Inferior parietal cortex (tissue), 1 donor: ENCODE measurements around the gene VOPP1.
A peak's percentile ranks its signal among the peaks of the same experiment; 100 is the strongest.
"Not testable (repeated sequence)": the region's sequence is repeated elsewhere in the genome, so short reads cannot be mapped to it uniquely, and the experiment has no call there.

Source experiments
- DNase-seq: peaks from one replicate; pipeline ENCODE4 v3.0.0-alpha.2; 2016; ENCODE audit errors: extremely low spot score

Gene VOPP1

DNA sequence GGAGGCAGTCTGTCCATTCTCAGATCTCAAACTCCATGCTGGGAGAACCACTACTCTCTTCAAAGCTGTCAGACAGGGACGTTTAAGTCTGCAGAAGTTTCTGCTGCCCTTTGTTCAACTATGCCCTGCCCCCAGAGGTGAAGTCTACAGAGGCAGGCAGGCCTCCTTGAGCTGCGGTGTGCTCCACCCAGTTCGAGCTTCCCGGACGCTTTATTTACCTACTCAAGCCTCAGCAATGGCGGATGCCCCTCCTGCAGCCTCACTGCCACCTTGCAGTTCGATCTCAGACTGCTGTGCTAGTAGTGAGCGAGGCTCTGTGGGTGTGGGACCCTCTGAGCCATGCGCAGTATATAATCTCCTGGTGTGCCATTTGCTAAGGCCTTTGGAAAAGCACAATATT is 10.4 kb upstream of the VOPP1 start:
- not testable (repeated sequence) for DNase-seq

DNA sequence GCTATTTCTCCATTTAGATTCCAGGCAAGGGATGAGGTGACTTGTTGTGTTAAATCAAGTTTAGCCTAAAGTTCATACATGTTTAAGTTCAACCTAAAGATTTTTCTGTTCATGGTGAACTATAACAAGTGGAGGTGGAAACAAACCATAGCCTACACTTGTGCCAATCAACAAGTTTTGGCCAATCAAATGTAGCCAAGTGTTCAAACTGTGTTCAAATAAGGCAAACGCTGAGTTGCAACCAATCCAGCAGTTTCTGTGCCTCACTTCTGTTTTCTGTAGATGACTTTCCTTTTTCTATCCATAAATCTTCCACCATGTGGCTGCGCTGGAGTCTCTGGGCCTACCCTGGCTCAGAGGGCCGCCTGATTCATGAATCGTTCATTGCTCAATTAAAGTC is 4.5 kb upstream of the VOPP1 start:
- DNase-seq = no peak

DNA sequence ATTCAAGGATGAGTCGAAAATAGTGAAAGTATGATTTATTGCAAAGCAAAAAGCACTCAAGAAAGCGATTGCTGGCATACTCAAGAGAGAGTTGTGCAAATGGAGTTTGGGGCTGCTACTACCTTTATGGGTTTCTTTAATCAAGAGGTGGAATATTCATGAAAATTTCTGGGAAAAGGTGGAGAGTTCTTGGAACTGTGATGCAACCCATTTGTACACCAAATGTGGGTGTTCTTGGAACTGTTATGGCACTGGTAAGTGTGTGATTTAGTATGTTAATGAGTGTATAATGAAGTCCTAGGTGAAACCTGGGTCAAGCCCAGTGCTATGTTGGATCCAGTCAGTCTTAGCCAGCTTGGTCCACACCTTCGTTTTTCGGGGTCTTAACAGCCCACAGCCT is 3.4 kb upstream of the VOPP1 start:
- no peak for DNase-seq

DNA sequence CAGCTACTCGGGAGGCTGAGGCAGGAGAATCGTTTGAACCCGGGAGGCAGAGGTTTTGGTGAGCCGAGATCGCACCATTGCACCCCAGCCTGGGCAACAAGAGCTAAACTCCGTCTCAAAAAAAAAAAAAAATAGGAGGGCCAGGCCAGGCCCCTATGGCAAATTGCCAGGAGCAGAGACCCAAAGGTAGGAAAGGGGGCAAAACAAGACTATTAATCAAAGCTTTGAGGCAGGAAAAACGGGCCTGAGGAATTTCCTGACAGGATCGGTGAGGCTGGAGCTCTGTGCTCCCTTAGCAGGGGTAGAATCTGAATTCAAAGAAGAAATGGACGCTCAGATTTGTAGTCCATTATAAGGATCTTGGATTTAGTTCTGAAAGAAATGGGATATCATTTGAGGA is 2.8 kb upstream of the VOPP1 start:
- DNase-seq = no peak

DNA sequence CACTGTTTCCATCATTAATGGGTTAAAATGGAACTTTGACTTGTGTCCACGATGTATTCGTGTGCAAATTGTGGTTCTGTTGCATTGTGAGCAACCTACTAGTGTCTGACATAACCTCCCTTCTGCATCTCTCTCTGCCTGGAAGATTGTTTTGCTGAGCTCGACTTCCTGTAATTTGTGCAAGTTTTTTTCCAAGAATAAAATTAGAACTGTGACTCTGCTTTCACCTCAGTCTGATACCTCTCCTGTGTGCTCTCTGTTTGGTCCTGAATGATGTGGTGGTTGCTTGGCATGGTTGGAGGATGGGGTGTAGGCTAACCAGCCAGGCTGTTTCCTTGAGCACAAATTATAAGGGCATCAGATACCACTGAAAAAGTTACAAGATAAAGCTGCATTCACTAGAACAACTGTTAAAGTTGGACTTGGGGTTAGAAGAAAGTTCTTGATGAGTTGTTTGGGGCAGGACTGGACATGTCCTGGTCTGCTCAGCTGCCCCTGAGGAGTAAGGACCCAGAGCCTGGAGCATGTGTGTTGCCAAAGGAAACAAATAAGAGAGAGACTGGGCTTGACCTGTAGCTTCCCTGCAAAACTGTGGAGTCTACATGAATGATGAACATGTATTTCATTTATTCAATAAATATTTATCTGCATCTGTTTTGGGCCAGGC is 1.9 kb upstream of the VOPP1 start:
- no peak for DNase-seq

DNA sequence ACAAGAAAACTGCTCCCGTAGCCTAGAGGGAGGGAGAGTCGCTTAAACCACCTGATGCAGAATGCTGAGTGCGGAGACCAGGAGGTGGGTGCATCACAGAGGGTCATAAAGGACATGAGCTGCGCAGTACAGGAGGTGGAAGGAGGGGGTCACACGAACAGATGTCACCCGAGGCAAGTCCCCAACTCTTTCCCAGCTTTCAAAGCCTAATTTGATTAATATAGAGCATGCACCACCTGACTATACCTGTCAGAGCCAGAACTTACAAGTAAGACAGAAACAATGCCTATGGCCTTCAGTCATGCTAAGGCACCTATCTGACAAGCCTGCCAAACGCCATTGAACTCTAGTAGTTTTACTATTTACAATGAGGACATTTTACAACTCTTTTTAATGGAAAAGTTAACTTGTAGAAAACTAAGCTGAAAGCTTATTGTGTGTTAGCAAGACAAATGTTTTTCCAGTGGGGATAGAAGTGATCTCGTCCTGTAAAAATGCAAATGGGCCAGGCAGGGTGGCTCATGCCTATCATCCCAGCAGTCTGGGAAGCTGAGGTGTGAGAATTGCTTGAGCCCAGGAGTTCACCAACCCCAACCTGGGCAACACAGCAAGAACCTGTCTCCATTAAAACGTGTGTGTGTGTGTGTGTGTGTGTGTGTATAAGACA is 1.1 kb upstream of the VOPP1 start:
- DNase-seq = no peak

DNA sequence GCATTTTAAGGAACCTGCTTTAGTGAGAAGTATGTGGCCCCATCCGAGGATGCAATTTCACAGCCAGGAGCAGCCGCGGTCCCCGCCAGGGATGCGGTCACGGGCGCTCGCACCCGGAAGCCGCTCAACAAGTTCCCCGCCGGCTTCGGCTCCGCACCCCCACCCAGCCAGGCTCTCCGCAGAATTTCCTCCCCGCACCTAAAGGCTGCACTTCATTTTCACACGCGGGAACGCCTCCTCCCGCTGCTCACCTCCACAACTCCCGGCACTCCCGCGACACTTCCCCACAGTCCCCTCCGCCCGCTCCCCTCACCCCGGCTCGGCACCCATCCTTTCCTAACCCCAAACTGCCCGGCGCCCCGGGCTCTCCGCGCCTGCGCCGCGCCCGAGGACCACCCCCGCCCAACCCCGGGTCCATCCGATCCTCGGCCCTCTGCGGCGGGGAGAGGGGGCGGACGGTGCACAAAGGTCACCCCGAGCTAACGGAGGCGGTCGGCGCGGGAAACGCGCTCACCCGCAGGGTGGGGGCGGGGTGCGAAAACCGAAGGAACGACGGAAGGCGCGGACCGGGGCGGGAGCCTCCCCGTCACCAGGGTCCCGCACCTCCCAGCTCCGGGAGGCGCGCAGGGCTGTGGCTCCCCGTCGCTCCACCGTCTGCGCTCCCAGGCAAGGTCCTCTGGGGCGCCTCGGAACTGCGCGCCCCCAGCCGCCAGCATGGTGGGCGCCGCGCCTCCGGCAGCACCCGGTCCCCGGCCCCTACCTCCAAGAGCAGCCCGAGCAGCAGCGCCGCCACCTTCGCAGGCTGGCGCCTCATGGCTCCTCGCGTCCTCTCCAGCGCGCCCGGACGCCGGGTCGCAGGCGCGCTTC is 558 bp downstream of the VOPP1 start:
- DNase-seq = no peak

DNA sequence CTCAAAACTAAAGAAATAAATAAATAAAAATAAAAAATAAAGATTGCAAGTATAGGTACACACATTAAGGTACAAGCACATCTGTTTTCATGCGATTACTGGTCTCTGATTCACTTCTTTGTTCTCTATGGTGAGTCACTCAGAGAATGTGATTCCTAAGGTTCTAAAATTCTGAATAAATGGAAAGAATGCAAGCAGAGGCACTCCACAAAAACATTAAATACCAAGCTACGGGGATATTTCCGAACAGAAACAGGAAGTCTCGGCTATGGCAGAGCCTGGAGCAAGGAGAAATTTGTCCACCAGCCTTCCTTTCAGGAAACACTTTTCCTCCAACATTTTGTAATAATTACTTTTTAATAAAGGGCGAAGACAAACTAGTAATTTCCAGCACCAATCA is 1.4 kb downstream of the VOPP1 start:
- DNase-seq = no peak

DNA sequence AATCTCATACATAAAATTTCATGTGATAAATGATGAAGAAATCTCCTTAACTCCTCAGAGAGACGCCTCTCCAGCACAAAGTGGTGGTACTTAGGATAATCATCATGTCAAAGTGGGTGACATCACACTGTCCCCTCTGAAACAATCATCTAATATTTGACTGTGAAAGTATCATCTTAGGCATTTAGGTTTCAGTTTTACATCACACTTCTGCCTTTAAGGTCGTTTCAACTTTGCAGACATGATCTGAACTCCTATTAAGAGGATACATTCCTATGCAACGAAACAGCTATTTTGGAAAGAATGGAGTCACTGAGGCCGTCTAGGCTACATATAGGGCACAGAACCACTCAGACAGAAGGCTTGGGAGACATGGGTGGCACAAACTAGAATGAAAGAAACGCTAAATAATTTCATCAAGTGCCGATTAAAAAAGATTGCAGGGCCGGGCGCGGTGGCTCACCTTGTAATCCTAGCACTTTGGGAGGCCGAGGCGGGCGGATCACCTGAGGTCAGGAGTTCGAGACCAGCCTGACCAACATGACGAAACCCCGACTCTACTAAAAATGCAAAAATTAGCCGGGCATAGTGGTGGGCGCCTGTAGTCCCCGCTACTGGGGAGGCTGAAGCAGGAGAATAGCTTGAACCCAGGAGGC is 2.0 kb downstream of the VOPP1 start:
- DNase-seq = no peak

DNA sequence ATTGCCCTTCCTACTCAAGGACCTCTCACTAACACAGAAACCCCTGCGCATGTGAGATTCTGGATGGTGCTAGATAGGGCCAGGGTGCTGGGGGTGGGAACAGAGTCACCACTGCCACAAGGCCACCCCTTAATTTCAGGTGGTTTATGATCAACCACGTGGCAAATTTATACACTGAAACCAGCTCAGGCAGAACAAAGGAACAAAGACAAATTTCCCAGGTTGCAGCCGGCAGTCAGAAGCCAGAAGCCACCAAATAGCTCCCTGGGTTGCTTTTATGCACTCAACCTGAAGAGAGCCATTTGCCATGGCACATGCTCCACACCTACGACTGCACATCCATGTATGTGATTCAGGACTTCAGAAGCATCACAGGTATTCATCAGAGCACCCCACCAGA is 2.5 kb downstream of the VOPP1 start:
- no peak for DNase-seq

DNA sequence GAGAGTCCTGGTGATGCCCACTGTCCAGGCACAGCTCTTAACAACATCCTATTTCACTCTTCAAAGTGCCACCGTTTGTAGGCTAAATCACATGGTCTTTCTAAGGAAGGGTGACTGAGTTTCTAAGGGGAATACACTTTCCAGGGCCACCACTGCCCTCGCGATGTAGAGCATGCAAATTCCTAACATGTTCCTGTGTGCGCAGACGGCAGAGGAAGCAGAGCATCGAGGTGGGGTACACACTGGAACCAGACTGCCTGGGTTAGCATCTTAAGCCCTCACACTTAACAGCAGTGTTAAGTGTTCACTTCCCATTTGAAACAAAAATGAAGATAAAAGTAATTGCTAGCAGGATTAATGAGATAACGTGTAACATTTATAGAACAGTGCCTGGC is 3.0 kb downstream of the VOPP1 start:
- no peak for DNase-seq

DNA sequence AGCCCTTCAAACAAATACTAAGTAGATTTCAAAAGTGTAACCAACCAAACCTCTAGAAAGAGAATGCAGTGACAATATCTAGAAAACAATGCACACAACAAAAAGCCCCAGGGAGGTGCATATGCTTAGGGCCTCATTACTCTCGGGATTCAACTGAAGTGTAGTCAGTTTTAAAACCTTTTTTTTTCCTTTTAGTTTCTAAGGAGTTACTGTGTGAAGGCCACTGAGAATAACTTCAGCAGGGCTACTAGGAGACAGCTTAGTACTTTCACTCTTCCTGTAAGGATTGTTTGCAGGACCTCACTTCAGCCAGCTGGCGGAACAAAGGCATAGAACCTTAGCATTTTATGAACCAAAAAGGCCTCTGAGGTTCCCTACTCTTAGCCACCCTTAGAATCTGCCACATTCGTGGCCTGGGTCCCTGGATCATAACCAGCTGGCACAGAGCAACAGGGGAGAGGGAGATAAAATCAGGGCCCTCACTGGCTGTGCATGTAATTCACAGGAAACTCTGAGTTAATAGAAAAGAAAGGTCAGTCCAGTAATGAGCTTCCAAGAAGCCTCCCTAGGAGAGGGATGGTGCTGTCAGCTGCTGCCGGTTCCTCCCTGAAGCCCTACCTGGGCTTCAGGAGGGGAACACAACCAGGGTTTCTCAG is 3.6 kb downstream of the VOPP1 start:
- DNase-seq = no peak

DNA sequence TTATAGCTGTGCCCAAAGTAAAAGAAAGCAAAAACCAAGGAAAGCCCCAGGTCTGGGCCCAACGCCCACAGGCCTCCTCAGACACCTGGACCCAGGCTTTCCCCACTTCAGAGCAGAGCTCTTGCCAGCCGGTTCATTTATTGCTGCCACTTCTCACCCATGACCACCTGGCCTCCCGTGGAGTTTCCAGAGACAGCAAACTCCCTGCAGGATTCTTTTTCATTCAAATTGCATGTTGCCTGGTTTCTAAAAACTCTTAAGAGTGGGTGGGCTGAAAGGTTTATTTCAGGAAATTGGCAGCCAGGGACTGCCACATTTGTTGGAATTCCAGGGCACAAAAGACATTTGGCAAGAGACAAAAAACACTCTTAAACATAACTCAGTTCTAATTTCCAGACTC is 4.7 kb downstream of the VOPP1 start:
- peak; percentile 53 for DNase-seq

DNA sequence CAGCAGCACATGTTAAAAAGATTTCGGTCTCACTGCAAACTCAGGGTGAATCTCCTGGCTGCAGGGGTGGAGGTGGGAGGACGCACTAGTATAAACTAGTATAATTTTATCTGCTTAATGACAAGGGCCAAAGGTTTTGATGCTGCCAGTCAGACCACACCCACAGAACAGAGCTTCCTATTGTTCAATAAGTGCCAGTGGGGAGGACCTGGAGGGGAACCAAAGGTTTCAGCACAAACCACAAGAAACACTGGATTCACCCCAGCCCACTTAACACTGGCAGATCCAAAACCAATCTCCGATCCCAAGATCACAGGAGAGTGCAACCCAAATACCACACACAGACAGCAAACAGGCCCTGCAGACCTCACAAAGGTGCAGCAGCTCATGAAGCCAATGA is 6.6 kb downstream of the VOPP1 start:
- DNase-seq = no peak

DNA sequence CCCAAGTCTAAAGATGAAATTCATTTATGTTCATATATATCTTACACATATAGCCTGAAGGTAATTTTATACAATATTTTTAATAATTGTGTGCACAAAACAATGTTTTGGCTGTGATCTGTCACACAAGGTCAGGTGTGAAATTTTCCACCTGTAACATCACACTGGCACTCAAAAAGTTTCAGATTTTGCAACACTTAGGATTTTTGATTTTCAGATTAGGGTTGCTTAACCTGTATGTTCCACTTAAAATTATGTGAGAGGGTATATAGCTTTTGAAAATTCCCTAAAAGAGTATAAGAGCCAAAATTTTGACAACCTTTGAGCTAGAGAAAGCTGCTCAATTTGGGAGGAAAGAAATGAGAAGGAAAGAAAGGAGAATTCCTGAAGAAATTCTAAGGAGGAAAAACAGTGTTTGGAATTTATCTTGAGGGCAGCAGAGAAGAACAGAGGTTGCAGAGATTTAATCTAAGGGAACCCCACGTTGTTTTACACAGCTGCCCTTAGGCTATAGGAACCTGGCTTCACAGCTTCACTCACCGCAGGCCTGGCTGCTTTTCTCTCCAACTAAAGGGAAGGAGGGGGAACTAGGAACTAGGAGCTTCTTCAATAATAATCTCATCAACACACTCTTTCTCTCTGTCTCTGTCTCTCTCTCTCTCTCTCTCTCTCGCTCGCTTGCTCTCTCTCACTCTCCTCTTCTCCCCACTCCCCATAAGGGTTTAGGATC is 8.5 kb downstream of the VOPP1 start:
- no peak for DNase-seq

DNA sequence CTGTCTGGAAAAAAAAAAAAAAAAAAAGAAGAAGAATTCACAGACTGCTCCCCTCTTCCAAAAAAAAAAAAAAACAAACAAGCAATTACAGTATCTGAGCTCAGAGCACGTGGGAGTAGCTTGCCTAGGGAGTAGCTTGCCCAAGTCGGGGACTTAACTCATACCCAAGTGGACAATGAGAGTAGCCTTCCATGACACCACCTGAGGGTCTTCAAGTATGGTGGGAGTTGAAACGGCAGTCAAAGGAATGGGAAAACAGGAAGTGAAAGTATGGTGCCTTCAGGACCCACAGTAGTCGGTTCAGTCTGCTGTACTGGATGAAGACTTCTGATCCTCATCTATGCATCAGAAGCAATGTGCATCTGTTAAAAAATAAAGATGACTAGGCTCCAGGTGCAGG is 10.6 kb downstream of the VOPP1 start:
- no peak for DNase-seq

DNA sequence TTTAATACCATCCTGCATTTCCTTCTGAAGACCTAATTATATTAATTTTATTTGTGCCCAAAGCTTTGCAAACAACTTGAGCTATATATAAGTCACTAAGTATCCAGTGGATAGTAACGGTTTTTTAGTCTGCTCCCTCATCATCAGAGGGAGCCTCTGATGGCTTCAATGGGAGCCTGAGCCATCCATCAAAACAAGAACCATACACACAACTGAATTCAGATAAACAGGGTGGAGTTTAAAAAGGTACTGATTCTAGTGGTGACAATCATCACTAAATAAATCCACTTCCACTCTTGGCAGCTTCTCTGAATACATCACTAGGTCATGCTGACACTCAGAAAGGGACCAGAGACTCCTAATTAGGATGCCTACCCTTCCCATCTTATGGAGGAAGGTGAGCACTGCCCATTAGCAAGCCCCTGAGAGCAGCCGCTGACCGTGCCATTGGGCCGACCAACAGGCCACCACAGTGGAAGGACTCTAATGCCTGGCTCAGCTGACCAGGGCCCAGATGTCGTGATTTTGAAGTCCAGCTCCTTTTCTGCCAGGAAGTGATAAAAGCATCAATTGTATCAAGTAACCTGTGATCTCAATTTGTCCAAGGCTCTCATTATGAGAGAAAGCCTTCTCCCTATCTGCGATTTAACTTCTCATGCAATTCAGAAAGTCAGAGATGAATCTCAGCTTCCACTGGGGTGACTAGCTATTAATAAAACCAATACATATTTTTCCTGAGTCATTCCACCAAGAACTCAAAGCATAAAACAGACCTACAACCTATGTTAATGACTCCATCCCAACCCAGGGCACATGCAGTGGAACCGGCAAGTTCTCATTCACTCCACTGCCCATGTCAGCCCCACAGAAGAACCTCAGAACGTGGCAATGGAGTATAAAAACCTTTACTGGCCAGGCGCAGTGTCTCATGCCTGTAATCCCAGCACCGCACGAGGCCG is 13.1 kb downstream of the VOPP1 start:
- DNase-seq = no peak

DNA sequence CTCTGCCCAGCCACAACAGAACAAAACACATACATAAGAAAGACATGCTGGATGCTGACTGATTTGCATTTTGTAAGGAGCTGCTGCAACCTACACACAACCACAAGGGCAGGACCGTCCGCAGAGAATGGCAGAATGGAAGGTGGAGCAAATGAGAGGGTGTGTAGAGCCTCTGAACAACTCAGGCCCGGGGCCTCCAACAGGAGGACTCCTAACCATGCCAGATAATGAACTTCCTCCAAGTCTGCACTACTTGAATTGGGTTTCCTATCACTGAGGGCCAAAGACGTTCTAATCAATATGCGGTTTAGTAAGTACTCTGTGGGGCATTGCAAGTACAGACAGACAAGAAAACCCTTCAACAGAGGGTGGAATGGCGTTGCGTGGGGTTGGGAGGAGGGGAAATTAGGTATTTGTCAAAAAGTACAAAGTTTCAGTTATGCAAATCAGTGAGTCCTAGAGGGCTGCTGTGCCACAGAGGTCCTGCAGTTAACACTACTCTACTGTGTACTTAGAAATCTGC is 14.6 kb downstream of the VOPP1 start:
- DNase-seq = no peak

DNA sequence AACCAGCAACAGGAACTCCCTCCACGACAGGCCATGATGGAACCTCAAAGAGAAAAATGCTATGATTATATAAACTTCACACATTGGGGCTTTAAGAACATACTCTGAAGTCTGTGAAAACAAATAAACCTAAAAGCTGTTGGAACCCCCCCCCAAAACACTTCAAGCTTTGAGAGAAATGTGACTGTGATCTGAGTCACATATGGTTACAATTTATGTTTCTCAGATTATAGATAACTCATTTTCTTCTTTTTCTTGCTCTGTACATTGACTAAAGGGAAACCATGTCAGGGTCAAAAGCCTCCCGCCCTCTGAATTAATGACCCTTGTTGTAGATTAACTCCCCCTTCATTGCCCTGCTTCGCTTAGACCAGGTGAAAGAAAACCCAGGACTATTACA is 15.8 kb downstream of the VOPP1 start:
- no peak for DNase-seq

DNA sequence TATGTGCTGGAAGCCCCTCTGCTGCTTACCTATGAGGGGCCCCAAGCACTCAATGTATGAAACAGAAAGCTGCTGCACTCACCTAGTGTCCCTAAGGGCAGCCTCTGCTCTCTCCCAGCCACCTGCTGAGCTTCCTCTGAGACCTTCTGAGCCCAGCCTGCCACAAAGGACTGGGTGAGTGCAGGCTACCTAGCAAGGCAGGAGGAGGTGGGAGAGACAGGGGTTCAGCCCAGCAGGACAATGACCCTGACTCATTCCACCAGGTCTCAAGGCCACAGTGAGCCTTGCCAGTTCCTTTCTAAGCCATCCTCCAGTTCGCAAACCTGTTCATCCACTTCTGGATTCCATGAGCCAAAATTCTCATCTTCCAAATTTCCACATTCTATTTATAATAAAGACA is 16.3 kb downstream of the VOPP1 start:
- DNase-seq = no peak
